HG03159 (cell line): ENCODE data around the gene FCN1.
"Not testable (repeated sequence)": the region's sequence is repeated elsewhere in the genome, so short reads cannot be mapped to it uniquely, and the experiment has no call there.

ENCODE experiments used
- ATAC-seq: cut with Tn5 transposase; IDR thresholded peaks from one replicate; pipeline ENCODE4 v1.9.1; 2021; ENCODE audit warnings: mild to moderate bottlenecking, moderate library complexity; ENCODE audit not compliant: unreplicated experiment

Gene FCN1

GRCh38 chr9:134917431-134918373 lies at the start of gene FCN1:
TSS of gene FCN1 (minus strand) at chr9:134917912. CDS start at chr9:134917871, 41 bp downstream.
- no peak for ATAC-seq

DNA sequence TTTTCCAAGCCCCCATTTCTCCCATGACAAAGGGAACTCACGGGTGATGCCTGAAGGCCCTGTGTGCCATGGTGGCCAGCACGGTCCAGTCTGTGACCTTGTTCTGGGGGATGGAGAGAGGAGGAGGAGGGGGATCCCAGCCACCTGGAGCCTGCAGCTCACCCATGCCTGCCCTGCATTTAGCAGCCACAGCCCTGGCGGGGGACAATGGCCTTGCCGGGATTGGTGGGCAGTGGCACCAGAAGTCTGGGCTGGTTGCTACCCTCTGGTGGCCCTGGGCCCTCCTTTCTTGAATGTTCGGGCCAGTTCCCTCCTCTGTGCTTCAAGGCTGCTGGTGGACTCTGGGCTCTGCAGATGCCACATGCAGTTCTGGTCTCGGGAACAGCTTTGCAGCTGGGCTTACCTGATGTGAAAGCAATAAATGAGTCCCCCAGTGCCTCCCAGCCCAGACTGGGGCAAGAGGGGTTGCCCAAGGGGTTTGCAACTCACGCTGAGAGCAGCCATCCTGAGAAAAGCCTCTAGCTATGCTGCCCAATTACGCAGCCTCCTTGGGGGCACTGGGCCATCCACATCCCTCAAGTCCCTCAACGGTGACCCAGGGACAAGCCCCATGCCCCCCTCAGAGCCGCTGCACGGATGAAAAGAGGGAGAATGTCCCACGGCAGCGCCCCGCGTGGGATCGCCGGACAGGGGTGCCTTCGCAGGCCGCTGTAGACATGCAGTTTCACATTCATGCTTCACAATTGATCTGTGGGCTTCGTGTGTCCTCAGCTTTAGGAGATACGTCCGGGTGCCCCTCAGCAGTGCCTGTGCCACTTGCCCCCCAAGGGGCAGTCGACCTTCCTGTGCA lies 49.2 kb upstream of the FCN1 start:
- ATAC-seq = no peak

GRCh38 chr9:134966270-134966669 lies 48.6 kb upstream of the FCN1 start:
- no peak for ATAC-seq

DNA sequence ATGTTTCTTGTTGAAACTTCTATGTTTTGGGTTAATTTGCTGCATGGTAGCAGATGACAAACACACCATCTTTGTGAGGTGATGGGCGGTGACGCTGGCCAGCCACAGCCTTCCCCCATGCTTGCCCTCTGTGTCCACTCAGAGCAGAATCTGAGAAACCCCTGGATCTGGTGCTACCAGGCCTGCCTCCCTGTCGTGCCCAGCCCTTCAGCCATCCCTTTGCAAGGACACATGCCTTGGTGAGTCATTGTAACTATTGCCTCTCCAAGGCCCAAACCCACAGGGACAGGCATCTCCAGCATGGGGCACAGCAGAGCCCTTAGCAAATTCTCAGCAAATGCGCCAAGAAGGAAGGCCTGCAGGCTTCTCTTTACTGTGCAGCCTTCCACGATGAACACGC lies 48.1 kb upstream of the FCN1 start:
- ATAC-seq = no peak

- no peak for ATAC-seq
Measured at GRCh38 chr9:134965411-134965810, 47.7 kb upstream of the FCN1 start.

- no peak for ATAC-seq
Measured at GRCh38 chr9:134964271-134965055, 46.8 kb upstream of the FCN1 start.

- ATAC-seq = no peak
Measured at GRCh38 chr9:134963546-134963945, 45.8 kb upstream of the FCN1 start.

DNA sequence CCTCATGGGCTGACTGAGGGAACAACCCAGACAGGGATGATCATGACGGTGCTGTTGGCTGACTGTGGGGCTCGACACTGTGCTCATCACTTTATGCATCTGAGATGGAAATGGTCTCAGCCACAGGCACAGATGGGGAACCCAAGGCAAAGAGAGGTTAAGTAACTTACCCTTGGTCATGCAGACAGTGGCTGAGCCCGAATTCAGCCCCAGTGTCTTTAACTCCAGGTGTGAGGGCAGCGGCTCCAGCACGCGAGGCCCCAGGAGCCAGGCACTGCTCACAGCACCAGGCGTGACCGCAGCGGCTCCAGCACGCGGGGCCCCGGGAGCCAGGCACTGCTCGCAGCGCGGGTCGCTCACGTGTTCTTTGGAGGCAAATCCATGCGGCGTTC lies 45.3 kb upstream of the FCN1 start:
- no peak for ATAC-seq

GRCh38 chr9:134962065-134962972 lies 44.6 kb upstream of the FCN1 start:
- ATAC-seq = no peak

DNA sequence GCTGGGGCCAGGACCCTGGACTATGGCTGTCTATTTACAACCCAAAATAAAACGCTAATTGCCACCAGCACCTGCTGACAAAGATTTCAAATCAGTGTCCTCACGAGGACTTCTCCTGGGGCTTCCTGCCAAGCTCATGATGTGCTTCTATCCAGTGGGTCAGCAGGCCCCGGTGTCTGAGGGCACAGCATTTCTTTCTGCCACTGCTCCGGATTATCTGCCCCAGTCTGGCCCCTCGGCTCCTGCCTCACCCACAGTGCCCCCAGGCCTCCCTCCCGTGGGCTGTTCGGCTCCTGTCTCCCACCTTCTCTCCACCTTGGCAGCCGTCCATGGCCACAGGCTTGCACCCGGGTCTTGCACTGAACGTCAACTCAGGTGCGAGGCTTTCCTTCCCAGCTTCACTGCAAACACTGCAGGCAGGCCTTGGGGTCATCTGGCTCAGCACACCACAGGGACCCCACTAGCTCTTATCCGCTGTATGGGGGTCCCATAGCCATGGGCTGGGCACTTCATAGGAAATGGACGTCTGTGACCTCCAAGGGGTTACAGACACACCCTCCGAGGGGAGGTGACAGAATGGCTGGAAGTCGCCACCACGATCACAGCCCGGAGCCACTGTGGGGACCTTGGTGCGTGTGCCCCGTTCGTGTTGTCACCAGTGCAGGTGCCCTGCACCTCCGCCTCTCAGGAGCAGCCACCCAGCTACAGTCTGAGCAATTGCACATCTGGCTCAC lies 43.8 kb upstream of the FCN1 start:
- no peak for ATAC-seq

DNA sequence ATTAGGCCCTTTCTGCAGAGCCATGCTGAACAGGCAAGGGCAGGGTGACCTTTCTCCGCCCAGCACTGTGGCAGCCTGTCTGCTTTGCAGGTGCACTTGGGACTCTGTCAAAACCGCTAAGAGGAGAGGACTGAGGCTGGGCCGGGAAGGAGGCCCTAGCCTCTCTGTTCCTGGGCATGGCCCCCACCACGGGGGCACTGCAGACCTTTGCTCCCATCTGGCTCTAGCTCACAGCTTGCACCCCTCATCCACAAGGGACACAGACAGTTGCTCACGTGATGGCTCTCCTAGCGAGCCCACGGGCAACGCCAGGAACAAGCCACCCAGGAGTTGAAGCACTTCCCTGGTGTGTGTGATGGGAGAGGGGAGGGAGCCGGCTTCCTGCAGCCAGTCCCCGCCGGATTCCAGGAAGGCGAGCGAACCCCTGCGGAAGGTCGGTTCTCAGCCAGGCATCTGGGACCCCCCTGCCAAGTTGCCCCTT lies 43.0 kb upstream of the FCN1 start:
- ATAC-seq = no peak

- no peak for ATAC-seq
Measured at GRCh38 chr9:134959971-134960310, 42.2 kb upstream of the FCN1 start.

DNA sequence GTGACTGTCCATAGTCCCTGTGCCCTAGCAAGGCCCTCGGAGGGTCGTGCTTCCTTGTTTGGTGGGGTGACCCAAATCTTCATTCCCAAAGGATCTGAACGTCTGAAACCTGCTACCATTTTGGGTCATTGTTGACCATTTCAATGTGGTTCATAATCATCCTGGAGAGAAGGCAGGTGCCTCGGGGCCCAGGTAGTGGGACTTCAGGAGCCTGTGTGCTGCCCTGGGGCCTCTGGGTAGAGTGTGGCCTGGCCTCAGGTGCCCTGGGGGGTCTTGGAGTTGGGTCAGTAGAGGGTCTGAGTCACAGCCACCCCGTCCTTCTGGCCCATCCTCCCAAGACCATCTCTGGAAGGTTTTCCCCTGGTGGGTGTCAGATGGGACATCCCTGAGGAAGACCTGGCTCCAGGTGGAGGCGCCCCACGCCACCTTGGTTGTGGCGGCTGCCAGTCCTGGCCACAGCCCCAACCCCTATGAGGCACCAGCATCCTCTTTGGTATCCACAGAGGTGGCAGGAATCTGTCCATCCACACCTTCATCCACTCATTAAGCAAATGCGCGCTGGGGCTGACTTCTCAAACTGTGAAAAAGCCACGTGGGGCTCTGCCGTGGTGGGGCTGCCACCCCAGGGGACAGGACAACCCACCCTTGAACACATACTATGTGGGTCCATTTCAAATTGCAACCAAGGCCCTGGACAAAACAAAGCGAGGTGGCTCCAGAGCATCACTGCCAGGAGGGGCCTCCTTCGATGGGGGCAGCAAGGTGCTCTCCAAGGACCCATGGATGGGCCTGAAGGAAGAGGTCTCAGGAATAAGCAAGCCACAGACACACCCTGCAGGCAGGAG lies 41.6 kb upstream of the FCN1 start:
- ATAC-seq = no peak

GRCh38 chr9:134957945-134958227 lies 40.2 kb upstream of the FCN1 start:
- ATAC-seq = no peak

DNA sequence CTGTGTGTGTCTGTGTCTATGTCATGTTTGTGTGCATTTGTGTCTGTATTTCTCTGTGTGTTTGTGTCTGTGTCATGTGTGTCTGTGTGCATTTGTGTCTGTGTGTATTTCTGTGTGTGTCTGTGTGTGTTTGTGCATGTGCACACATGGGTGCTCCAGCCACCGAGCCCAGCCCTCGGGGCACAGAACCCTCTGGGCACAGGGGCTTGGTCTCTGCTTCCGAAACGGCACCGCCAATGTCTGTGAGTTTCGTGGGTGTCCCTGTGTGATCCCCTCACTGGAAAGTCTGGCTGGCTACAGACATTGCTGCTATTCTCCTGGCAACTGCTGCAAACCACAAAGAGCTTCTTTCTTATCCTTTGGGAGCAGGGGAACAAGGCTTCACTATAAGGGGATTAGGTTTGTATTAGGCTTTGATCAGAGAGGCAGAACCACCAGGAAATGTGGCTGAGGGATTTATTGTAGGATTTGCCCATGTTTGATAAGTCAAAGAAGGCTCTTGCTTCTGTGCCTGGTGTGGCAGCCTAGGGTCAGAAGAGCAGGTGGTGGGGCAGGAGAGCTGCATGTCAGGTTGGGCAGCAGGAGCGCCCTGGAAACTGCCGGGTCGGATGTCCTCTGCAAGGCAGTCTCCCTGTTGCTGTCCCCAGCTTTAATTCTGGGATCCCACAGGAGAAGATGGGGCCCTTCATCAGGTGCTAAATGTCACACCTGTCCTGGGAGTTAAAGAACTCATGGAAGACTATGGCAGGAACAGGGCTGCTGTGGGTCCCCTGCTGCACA lies 39.6 kb upstream of the FCN1 start:
- no peak for ATAC-seq

- ATAC-seq = not testable (repeated sequence)
Measured at GRCh38 chr9:134956387-134956786, 38.7 kb upstream of the FCN1 start.

DNA sequence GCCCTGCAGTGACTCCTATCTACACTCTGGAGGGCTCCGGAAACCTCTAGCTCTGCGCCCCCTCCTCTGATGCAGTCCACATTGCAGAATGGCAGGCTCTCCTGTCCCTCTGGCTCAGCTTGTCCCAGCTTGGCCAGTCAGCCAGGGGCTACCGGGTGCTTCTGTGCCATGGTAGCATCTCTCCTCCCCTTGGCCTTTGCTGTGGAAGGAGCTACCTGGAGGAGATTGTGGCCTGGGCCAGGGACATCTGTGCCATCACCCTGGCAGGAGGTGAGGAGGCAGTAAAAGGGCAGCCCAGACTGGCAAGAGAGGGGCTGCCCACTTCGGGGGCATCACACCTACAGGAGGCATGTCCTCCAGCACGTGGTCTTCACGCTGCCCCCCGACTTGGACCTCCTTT lies 38.1 kb upstream of the FCN1 start:
- no peak for ATAC-seq

DNA sequence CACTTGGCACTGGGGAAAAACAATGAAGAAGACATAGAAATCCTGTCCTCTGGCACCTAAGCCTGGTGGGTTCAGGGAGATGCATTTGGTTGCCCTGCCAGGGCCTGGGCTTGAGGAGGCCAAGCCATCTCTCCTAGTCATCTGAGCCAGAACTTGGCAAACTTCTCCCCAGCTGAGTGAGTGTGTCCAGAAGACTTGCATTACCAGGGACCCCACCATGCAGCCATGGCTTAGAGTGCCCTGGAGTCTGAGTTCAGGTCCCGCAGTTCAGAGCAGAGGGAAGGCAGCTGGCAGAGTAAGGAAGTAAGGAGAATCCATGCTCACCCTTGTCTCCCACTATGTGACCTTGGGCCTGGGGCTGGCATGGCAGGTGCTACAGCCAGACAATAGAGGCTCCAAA lies 37.4 kb upstream of the FCN1 start:
- no peak for ATAC-seq
